Activated CD4-positive, alpha-beta T cell treated with anti-CD3 and anti-CD28 coated beads for 48 hours (primary cell): ENCODE results near the gene GDF7.

Source experiments
- DNase-seq: peaks from one replicate; pipeline ENCODE4 v3.0.0-alpha.2; 2020

GDF7 gene

GRCh38 chr2:20675701-20676352 is 8.9 kb downstream of the GDF7 start:
- DNase-seq = peak; percentile 41

DNA sequence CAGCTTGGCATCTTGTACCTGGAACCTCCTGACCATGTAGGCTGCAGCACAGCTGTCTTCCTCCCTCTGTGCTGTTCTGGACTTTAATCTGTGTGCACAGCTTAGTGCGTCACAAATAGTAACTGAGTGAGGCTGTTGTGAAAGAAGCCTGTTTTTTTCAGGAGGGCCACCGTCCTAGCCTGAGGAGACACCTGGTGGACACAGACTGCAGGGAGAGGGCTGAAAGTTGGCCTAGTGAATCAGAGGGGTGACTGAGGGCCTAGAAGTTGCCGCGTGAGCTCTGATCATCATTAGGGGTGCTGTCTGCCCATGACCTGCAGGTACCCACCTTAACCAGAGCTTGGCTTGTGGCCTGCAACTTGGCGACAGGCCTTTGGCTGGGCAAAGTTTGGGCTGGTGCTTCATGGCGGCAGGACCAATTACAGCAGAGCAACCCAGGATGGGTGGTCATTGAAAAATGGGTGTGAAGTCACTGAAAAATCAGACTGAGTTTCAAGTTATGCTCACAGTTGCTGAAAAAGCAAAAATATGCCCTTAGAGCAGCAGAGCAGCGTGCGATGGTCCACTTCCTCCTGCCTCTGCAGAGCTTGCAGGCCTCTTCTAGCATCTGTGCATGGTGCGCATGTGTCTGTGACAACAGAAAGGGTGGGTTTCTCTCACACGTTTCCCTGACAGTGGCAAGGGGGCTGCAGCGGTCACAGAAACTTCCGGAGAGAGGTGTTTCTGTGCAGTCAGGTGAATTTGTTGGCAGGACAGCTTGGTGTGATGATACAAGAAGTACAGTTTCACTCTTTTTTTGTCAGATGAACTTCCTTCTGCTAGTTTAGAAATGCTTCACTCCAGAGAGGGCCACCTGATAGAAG is 9.6 kb downstream of the GDF7 start:
- no peak for DNase-seq

DNA sequence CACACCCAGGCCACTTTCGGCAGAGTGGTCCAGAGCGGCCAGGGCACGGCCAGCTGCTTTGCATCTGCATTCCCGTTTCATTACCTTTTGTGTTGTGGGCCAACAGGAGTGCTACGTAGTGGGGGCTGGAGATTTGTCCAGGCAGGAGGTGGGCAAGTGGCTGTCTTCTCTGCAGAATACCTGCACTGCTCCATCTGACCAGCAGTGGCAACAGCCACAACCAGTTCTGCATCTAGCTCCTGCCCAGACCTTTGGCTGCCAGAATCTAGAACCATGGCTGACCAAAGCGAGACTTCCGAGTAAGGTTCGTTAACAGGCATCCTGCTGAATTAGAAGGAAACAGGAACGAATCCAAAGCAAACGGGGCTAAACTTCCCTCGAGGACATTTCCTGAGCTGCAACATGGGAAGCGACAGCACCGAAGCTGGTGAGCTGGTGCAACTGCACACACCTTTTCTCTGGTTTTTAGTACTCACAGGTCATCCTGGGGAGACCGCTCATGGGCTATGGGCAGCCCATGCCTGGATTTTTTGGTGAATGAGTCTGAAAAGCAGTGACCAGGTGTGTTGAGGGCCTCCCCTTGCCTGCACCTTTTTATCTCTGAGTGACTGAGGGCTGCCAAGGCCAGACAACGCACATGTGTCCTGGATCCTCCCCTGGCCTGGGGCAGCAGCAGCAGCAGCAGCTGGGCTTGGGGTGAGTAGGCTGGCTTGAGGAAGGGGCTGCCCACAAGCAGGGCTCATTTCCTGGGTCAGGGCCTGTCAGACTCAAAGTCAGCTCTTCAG is 10.5 kb downstream of the GDF7 start:
- no peak for DNase-seq

GRCh38 chr2:20678086-20678395 is 11.1 kb downstream of the GDF7 start:
- DNase-seq = no peak

GRCh38 chr2:20678780-20679179 is 11.8 kb downstream of the GDF7 start:
- DNase-seq = no peak

DNA sequence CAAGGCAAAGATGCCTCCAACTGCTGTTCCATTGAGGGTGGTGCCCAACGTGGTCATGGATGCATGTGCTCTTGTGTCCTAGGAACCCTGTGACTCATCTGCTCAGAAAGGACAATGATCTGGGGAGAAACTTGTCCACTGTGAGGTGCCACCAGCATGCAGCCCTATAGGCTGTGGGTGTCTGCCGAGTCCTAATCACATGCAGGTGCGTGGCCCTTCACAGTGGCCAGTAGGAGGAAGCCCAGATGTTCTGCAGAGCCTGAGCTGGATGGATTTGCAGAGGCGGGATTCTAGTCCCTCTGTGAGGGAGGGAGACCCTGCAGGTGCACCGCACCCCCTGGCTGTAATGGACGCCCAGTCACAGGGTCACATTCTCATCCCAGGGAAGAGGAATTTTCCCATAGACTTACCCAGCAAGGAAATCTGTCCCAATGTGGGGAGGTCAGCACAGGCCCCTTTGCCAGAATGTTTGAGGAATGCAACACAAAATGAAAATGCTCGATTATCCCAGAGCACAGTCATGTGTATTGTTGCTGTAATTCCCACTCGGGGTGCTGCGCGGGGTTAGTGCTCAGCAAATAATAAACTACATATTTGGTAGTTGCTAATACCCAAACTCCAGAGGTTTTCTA is 13.9 kb downstream of the GDF7 start:
- DNase-seq = no peak

GRCh38 chr2:20682167-20682920 is 15.4 kb downstream of the GDF7 start:
- no peak for DNase-seq

- no peak for DNase-seq
Observed at GRCh38 chr2:20684581-20685063, 17.7 kb downstream of the GDF7 start.

DNA sequence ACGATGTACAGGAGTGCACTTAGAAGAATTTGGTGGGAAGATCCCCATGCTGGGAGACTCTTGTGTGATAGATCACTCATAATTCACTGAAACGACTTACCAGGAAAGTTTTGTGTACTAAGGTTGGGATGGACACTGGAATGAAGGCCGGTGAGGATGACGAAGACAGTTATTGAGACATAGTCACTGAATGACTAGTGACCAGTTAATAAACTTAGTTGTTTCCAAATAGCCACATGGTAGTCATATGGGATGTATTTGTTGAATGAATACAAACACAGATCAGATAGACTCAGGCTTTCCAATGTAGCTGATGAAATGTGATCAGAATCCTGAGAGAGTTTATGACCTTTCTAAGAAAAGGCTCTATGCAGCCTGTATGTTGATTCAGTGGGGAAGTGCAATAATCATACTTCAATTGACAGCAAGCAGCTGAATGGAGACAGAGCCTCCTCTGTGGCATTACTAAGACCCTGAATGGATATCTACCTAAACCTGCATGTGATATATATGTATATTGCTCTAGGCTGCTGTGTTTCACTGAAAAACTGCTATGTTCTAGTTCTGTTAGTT is 20.4 kb downstream of the GDF7 start:
- no peak for DNase-seq

GRCh38 chr2:20689428-20690264 is 22.7 kb downstream of the GDF7 start:
- DNase-seq = no peak

GRCh38 chr2:20691076-20691734 is 24.3 kb downstream of the GDF7 start:
- DNase-seq = no peak

- no peak for DNase-seq
Observed at GRCh38 chr2:20692081-20692480, 25.1 kb downstream of the GDF7 start.

GRCh38 chr2:20693317-20693716 is 26.4 kb downstream of the GDF7 start:
- DNase-seq = no peak

- DNase-seq = no peak
Observed at GRCh38 chr2:20696366-20696765, 29.4 kb downstream of the GDF7 start.

DNA sequence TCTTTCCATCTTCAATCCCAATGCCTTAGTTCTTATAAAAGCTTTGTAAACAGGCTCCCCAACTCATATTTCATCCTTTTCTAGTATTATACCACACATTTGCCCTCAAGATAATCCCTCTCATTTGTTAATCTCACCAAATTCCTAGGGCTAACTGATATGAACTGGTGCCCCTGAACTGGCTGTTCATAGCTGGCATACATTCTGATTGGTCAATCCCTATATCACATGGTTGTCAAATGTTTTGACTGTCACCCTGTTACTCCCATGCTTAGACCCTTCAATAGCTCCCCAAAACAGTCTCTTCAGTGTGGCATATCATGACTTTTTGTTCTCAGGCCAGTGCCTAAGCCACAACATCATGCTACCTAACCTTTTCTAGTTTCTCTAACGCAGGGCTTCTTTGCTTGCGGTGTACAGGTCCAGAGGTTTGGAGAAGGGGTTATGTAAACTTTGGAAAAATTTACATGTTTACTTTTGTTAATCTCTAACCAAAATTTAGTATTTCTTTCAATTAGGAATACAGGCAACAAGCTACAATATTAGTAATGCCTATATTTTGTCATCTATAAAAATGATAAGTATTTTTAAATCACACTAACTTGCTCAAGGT is 30.5 kb downstream of the GDF7 start:
- DNase-seq = no peak

GRCh38 chr2:20698916-20699613 is 32.1 kb downstream of the GDF7 start:
- no peak for DNase-seq

- DNase-seq = no peak
Observed at GRCh38 chr2:20702563-20702962, 35.6 kb downstream of the GDF7 start.

DNA sequence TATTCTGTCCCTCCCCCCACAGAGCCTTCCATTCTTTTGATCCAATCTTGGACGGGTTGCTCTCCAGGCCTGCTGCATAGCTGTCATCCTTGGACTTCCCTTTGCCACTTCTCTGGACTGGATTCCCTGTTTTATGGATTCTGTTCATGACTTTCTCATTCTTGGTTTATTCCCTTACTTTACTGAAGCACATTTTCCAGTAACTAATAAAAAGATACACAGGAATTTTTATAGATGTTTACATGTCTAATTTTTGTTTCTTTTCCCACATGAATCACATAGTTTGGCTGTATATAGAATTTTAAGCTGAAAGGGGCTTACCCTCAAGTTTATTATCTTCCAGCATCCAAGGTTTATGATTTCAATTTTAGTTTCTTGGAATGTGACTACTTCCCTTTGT is 37.9 kb downstream of the GDF7 start:
- DNase-seq = no peak

DNA sequence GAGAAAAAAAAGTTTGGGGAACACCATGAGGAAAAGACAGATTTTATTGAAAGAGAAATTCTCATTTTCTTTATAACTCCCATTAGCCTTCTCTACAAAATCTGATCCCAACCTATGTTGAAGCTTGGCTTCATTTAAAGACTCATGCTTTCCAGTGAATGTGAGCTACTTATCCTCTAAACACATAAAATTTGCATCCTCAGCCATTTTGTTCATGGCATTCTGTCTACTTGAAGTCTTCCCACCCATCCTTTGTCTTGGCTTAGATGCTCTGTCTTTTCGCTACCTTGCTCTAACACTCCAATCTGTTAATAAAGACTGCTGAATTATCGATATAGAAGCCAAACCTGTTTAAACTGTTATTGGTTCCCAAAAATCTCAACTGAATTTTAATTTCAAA is 39.3 kb downstream of the GDF7 start:
- DNase-seq = no peak
